Fibroblast of mammary gland (primary cell): ENCODE measurements around the gene MB.
A peak's percentile ranks its signal among the peaks of the same experiment; 100 is the strongest.

ENCODE experiments used
- DNase-seq: peaks from one replicate; pipeline ENCODE4 v3.0.0-alpha.2; 2010; ENCODE audit warnings: low read depth
- H3K4me3 ChIP-seq: 2 replicates; pipeline ENCODE4 v1.5.1; 2011; ENCODE audit warnings: low read depth, mild to moderate bottlenecking, low read length, moderate library complexity; ENCODE audit not compliant: control insufficient read depth
- TF ChIP-seq, protein P1 (sequence below): conservative IDR thresholded peaks from 2 replicates; pipeline ENCODE4 v1.5.1; 2011; ENCODE audit warnings: low read depth, low read length, inconsistent platforms; ENCODE audit not compliant: control insufficient read depth, insufficient read depth

Gene MB

GRCh38 chr22:35592418-35592967 is 24.6 kb downstream of the MB start:
- H3K4me3 ChIP-seq: no peak overlapping the region
- no peak for DNase-seq
- TF ChIP-seq, protein P1, sequence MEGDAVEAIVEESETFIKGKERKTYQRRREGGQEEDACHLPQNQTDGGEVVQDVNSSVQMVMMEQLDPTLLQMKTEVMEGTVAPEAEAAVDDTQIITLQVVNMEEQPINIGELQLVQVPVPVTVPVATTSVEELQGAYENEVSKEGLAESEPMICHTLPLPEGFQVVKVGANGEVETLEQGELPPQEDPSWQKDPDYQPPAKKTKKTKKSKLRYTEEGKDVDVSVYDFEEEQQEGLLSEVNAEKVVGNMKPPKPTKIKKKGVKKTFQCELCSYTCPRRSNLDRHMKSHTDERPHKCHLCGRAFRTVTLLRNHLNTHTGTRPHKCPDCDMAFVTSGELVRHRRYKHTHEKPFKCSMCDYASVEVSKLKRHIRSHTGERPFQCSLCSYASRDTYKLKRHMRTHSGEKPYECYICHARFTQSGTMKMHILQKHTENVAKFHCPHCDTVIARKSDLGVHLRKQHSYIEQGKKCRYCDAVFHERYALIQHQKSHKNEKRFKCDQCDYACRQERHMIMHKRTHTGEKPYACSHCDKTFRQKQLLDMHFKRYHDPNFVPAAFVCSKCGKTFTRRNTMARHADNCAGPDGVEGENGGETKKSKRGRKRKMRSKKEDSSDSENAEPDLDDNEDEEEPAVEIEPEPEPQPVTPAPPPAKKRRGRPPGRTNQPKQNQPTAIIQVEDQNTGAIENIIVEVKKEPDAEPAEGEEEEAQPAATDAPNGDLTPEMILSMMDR: no peak

- TF ChIP-seq, protein P1: no peak
- no peak for DNase-seq
- no peak overlapping the region for H3K4me3 ChIP-seq
Observed at GRCh38 chr22:35591714-35592417, 25.3 kb downstream of the MB start.

GRCh38 chr22:35590634-35591295 is 26.4 kb downstream of the MB start:
- TF ChIP-seq, protein P1: no peak
- H3K4me3 ChIP-seq: no peak overlapping the region
- DNase-seq: no peak

GRCh38 chr22:35589756-35590093 is 27.4 kb downstream of the MB start:
- TF ChIP-seq, protein P1: no peak
- H3K4me3 ChIP-seq: no peak overlapping the region
- no peak for DNase-seq

DNA sequence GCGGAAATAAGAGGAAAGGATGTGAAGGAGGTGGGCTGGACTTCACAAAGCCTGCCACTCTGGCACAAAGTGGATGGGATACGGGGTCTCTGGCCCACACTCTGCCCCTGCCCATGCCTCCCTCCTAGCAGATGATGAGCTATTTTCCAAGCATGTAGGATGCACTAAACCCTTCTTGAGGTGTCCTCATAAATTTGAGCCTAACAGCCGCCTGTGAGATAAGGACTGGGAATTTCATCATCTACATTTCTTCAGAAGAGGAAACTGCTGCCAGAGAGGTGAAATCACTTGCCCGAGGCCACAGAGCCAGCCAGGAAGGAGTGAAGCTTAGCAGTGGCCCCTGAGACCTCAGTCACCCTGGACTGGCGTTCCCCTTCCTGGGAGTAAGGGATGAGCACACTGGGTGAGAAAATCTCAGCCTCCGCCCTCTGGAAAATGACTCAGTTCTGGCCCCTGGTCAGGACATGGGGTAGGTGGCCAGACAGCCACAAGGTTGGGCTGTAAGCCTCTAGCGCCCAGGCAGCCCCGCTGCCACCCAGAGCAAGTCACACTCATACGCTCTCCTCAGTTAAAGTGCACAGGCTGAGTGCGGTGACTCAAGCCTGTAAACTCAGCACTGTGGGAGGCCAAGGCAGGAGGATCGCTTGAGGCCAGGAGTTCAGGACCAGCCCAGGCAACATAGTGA is 27.9 kb downstream of the MB start:
- TF ChIP-seq, protein P1: no peak
- DNase-seq: peak; percentile 85
- H3K4me3 ChIP-seq: no peak overlapping the region

- TF ChIP-seq, protein P1: no peak
- no peak overlapping the region for H3K4me3 ChIP-seq
- DNase-seq: no peak
Observed at GRCh38 chr22:35587896-35588295, 29.2 kb downstream of the MB start.
